GM19193 (cell line): ENCODE measurements around the gene GCH1.

Experiments used
- POLR2A ChIP-seq: IDR thresholded peaks from 4 replicates; pipeline ENCODE4 v1.6.1; 2011; ENCODE audit not compliant: insufficient read depth, insufficient read length; ENCODE audit errors: extremely low read depth

Gene GCH1

GRCh38 chr14:54920052-54920451, 17.4 kb upstream of the GCH1 start:
- no peak for TF ChIP-seq POLR2A

GRCh38 chr14:54919330-54919729, 16.7 kb upstream of the GCH1 start:
- TF ChIP-seq POLR2A, result no peak

GRCh38 chr14:54918427-54918826, 15.8 kb upstream of the GCH1 start:
- TF ChIP-seq POLR2A, result no peak

GRCh38 chr14:54916101-54916500, 13.5 kb upstream of the GCH1 start:
- TF ChIP-seq POLR2A, result no peak

- no peak for TF ChIP-seq POLR2A
These were observed 7.4 kb upstream of the GCH1 start for GRCh38 chr14:54909817-54910558.

GRCh38 chr14:54908190-54908589, 5.6 kb upstream of the GCH1 start:
- no peak for TF ChIP-seq POLR2A

GRCh38 chr14:54906075-54906474, 3.4 kb upstream of the GCH1 start:
- no peak for TF ChIP-seq POLR2A

GRCh38 chr14:54902143-54902520, 494 bp downstream of the GCH1 start:
- TF ChIP-seq POLR2A, result no peak

GRCh38 chr14:54901380-54902142, 1.1 kb downstream of the GCH1 start:
- TF ChIP-seq POLR2A, result no peak

- no peak for TF ChIP-seq POLR2A
These were observed 3.1 kb downstream of the GCH1 start for GRCh38 chr14:54899573-54899972.

- no peak for TF ChIP-seq POLR2A
These were observed 6.9 kb downstream of the GCH1 start for GRCh38 chr14:54895683-54896082.

- no peak for TF ChIP-seq POLR2A
These were observed 7.6 kb downstream of the GCH1 start for GRCh38 chr14:54894995-54895394.

GRCh38 chr14:54893151-54893760, 9.4 kb downstream of the GCH1 start:
- no peak for TF ChIP-seq POLR2A

- no peak for TF ChIP-seq POLR2A
These were observed 11.0 kb downstream of the GCH1 start for GRCh38 chr14:54891471-54892245.

- no peak for TF ChIP-seq POLR2A
These were observed 11.8 kb downstream of the GCH1 start for GRCh38 chr14:54890788-54891187.
